Measurements from ENCODE around the gene SWAP70. TPM values are rescaled to one million over a fixed set of nuclear protein-coding genes. Genes with fewer than 3 reads are reported as not detected.

Gene SWAP70
- total RNA-seq, 1 experiment from 2014 or later = 19.9 TPM

DNA sequence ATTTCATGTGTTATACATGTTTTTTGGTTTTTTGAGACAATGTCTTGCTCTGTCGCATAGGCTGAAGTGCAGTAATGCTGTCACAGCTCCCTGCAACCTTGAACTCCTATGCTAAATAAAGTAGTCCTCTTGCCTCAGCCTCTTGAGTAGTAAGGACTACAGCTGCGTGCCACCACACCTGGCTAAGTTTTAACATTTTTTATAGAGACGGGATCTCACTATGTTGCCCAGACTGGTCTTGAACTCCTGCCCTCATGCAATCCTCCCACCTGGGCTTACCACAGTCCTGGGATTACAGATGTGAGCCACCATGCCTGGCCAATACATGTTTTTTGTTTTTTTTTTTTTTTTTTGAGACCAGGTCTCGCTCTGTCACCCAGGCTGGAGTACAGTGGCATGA lies 33.9 kb downstream of the SWAP70 start:
- no peak overlapping the region for H3K27ac Mint-ChIP-seq (ENCODE audit: unreplicated experiment)
- peaks cover 12% of the 10 kb centered on the region for H3K36me3 Mint-ChIP-seq (ENCODE audit: insufficient read depth, unreplicated experiment)
- TF ChIP-seq, protein P1, sequence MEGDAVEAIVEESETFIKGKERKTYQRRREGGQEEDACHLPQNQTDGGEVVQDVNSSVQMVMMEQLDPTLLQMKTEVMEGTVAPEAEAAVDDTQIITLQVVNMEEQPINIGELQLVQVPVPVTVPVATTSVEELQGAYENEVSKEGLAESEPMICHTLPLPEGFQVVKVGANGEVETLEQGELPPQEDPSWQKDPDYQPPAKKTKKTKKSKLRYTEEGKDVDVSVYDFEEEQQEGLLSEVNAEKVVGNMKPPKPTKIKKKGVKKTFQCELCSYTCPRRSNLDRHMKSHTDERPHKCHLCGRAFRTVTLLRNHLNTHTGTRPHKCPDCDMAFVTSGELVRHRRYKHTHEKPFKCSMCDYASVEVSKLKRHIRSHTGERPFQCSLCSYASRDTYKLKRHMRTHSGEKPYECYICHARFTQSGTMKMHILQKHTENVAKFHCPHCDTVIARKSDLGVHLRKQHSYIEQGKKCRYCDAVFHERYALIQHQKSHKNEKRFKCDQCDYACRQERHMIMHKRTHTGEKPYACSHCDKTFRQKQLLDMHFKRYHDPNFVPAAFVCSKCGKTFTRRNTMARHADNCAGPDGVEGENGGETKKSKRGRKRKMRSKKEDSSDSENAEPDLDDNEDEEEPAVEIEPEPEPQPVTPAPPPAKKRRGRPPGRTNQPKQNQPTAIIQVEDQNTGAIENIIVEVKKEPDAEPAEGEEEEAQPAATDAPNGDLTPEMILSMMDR (IDR thresholded peaks at IDR 0.05; ENCODE audit: unreplicated experiment) = no peak
- H3K27me3 Mint-ChIP-seq (ENCODE audit: unreplicated experiment) = no peaks in the 10 kb centered on the region
- DNase-seq = no peak
- H3K4me3 Mint-ChIP-seq (ENCODE audit: low read depth, unreplicated experiment) = no peak overlapping the region
- no TSS peak for BruUV-seq (replicated peaks)
- CTCF ChIA-PET = interaction anchor here (0.6 to 0.7 kb wide), 3 partner anchors 20 to 467 kb away, joined by 4 to 6 read pairs (median 6); no protein-coding TSS in a partner anchor
- intact Hi-C loops (cut with micrococcal nuclease; ENCODE audit: unreplicated experiment) = no loop called here
- H3K9me3 Mint-ChIP-seq (ENCODE audit: low read depth, unreplicated experiment) = no peaks in the 10 kb centered on the region
- peaks cover 11% of the 10 kb centered on the region for H3K4me1 Mint-ChIP-seq (ENCODE audit: low read depth, unreplicated experiment)

DNA sequence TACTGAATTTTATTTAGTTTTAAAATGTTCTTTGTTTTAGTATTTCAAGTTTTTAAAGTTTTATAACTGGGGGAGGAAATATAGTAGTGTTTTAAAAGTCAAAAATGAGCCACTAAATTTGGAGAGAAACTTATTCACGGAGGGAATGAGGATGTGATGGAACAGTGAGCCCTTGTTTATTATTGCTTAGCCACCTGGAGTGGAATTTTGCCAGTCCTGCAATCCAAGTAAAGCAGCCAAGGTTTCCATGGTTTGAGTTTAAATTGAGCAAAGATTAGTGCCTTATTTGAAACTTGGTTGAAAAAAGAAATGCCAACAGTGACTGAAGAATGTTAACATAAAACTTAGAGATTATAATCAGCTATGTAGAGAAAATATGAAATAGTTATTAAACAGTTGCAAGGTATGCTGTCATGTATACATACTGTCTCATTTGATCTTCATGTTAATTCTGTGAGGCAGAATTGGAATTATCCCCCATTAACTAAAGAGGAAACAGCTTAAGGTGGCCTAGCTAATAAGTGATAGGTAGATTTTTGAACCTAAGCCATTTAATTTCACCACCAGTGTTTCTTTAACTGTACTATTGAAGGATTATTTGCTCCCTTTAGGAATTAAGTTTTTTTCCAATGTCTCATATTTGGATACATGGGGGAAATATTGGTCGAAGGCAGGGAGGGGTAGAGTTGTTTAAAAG lies 36.4 kb downstream of the SWAP70 start:
- H3K27ac Mint-ChIP-seq (ENCODE audit: unreplicated experiment) = no peak overlapping the region
- peaks cover 12% of the 10 kb centered on the region for H3K36me3 Mint-ChIP-seq (ENCODE audit: insufficient read depth, unreplicated experiment)
- H3K27me3 Mint-ChIP-seq (ENCODE audit: unreplicated experiment) = no peaks in the 10 kb centered on the region
- peaks cover 2% of the 10 kb centered on the region for H3K9me3 Mint-ChIP-seq (ENCODE audit: low read depth, unreplicated experiment)
- peaks cover 11% of the 10 kb centered on the region for H3K4me1 Mint-ChIP-seq (ENCODE audit: low read depth, unreplicated experiment)
- BruUV-seq (replicated peaks) = no TSS peak
- no peak overlapping the region for H3K4me3 Mint-ChIP-seq (ENCODE audit: low read depth, unreplicated experiment)
- CTCF ChIA-PET = interaction anchor here (0.6 kb wide), 1 partner anchor 1073 kb away, joined by 4 read pairs; no protein-coding TSS in a partner anchor
- TF ChIP-seq, protein P1 (IDR thresholded peaks at IDR 0.05; ENCODE audit: unreplicated experiment) = no peak
- intact Hi-C loops (cut with micrococcal nuclease; ENCODE audit: unreplicated experiment) = no loop called here
- DNase-seq = no peak

DNA sequence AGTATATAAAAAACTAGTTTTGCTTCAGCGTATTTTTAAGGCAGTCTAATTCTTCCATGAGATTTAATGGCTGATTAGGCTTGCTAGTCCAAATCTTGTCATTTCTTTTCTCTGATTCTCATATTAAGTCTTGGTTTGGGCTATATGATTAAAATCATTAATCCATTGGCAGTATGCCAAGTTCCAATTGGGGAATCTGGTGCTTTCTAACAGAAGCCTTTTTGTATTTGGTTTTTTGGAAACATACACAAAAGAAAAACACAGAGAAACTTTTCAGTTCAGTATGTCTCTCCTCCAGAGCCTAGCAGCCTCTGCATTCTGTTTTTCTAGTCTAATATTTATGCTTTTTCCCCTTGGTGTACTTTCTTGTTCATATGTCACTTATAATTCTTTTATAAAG lies 37.9 kb downstream of the SWAP70 start:
- no peak for DNase-seq
- Mint-ChIP-seq H3K36me3 (ENCODE audit: insufficient read depth, unreplicated experiment) (peaks cover 7% of the 10 kb centered on the region), H3K4me3 (ENCODE audit: low read depth, unreplicated experiment) (no peak overlapping the region), H3K27me3 (ENCODE audit: unreplicated experiment) (no peaks in the 10 kb centered on the region), H3K27ac (ENCODE audit: unreplicated experiment) (no peak overlapping the region), H3K4me1 (ENCODE audit: low read depth, unreplicated experiment) (peaks cover 11% of the 10 kb centered on the region), H3K9me3 (ENCODE audit: low read depth, unreplicated experiment) (peaks cover 2% of the 10 kb centered on the region)
- no TSS peak for BruUV-seq (replicated peaks)
- CTCF ChIA-PET = interaction anchor here (0.6 kb wide), 1 partner anchor 343 kb away, joined by 4 read pairs; no protein-coding TSS in a partner anchor
- intact Hi-C loops (cut with micrococcal nuclease; ENCODE audit: unreplicated experiment) = no loop called here
- TF ChIP-seq, protein P1 (IDR thresholded peaks at IDR 0.05; ENCODE audit: unreplicated experiment) = no peak

- no peaks in the 10 kb centered on the region for H3K36me3 Mint-ChIP-seq (ENCODE audit: insufficient read depth, unreplicated experiment)
- H3K4me3 Mint-ChIP-seq (ENCODE audit: low read depth, unreplicated experiment) = no peak overlapping the region
- H3K9me3 Mint-ChIP-seq (ENCODE audit: low read depth, unreplicated experiment) = peaks cover 4% of the 10 kb centered on the region
- CTCF ChIA-PET = no interaction called here
- H3K27me3 Mint-ChIP-seq (ENCODE audit: unreplicated experiment) = no peaks in the 10 kb centered on the region
- no peak for DNase-seq
- TF ChIP-seq, protein P1 (IDR thresholded peaks at IDR 0.05; ENCODE audit: unreplicated experiment) = no peak
- H3K27ac Mint-ChIP-seq (ENCODE audit: unreplicated experiment) = no peak overlapping the region
- intact Hi-C loops (cut with micrococcal nuclease; ENCODE audit: unreplicated experiment) = no loop called here
- no TSS peak for BruUV-seq (replicated peaks)
- H3K4me1 Mint-ChIP-seq (ENCODE audit: low read depth, unreplicated experiment) = peaks cover 11% of the 10 kb centered on the region
Measured at GRCh38 chr11:9703280-9703679, 39.4 kb downstream of the SWAP70 start.
